ENCODE data around the gene HOATZ. TPM values are rescaled to one million over a fixed set of nuclear protein-coding genes. Genes with fewer than 3 reads are reported as not detected.

HOATZ gene
- total RNA-seq, 1 experiment from 2014 or later: not detected

DNA sequence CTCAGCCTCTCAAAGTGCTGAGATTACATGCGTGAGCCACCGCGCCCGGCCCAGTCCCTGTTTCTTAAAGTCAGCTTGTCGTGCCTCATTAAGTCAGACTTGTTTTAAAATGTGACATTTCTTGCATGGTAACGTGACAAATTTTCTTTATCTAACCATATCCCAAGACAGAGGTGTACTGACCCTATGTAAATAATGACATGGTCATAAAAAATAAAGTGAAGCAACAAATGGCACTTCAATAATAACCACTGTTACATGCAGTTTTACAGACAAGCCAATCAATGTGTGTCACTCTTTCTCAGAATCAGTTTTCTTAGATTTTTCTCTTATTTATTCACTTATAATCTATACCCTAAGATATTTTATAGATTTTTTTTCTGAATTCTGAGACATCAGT is 61.2 kb downstream of the HOATZ start (continued):
- TF ChIP-seq CTCF (IDR thresholded peaks at IDR 0.05 in 2 of 3, conservative IDR thresholded peaks at IDR 0.05 in 1 of 3; ENCODE audit: borderline replicate concordance in 1 of 3, insufficient read depth in 1 of 3, low read depth in 2 of 3, low read length in 2 of 3): no peak
- TF ChIP-seq, protein P1, sequence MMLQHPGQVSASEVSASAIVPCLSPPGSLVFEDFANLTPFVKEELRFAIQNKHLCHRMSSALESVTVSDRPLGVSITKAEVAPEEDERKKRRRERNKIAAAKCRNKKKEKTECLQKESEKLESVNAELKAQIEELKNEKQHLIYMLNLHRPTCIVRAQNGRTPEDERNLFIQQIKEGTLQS (IDR thresholded peaks at IDR 0.05): no peak
- no peak for TF ChIP-seq EZH2 (IDR thresholded peaks at IDR 0.05)
- TF ChIP-seq FOSL1 (IDR thresholded peaks at IDR 0.05; ENCODE audit: low read depth): no peak
- TF ChIP-seq SRF (IDR thresholded peaks at IDR 0.05; ENCODE audit: low read depth): no peak
- TF ChIP-seq, protein P2, sequence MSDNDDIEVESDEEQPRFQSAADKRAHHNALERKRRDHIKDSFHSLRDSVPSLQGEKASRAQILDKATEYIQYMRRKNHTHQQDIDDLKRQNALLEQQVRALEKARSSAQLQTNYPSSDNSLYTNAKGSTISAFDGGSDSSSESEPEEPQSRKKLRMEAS (IDR thresholded peaks at IDR 0.05): no peak
- no peak for TF ChIP-seq EGR1 (IDR thresholded peaks at IDR 0.05; ENCODE audit: low read depth)

DNA sequence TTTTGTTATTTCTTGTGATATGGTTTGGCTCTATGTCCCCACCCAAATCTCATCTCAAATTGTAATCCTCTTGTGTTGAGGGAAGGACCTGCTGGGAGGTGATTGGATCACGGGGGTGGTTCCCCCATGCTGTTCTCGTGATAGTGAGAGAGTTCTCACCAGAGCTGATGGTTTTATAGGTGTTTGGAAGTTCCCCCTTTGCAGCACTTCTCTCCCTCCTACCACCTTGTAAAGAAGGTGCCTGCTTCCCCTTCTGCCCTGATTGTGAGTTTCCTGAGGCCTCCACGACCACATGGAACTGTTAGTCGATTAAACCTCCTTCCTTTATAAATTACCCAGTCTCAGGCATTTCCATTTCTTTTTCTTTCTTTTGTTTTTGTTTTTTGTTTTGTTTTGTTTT is 63.2 kb downstream of the HOATZ start:
- Histone ChIP-seq H3K27me3 (ENCODE audit: insufficient read depth, low read length) (no peaks in the 10 kb centered on the region), H3K4me1 (ENCODE audit: control insufficient read depth in 1 of 2, insufficient read depth in 2 of 2, low read length in 2 of 2) (no peaks in the 10 kb centered on the region), H3K9me2 (ENCODE audit: insufficient read depth) (no peaks in the 10 kb centered on the region), H3K4me3 (replicated peaks in 1 of 2; ENCODE audit: low read depth in 1 of 2, low read length in 2 of 2) (no peak overlapping the region), H3K79me2 (ENCODE audit: insufficient read depth, low read length) (no peaks in the 10 kb centered on the region), H3K4me2 (ENCODE audit: low read length) (no peak overlapping the region), H3K9ac (ENCODE audit: low read length) (no peak overlapping the region), H4K20me1 (ENCODE audit: insufficient read depth) (no peaks in the 10 kb centered on the region), H3K36me3 (ENCODE audit: control insufficient read depth in 1 of 2, insufficient read depth in 2 of 2, low read length in 2 of 2) (no peaks in the 10 kb centered on the region), H2AFZ (ENCODE audit: low read depth, low read length, poor library complexity, severe bottlenecking) (no peak overlapping the region), H3K27ac (ENCODE audit: low read depth, low read length) (no peak overlapping the region), H3K9me3 (ENCODE audit: control insufficient read depth in 1 of 2, insufficient read depth in 1 of 2, low read depth in 1 of 2, low read length in 2 of 2) (no peaks in the 10 kb centered on the region)
- RAD21 ChIA-PET (ENCODE audit: low non-redundant PET in 1 of 2, low total read pairs in 2 of 2, uncharacterized antibody in 2 of 2, unreplicated experiment in 2 of 2): no interaction called here
- CTCF ChIA-PET: no interaction called here
- intact Hi-C loops (cut with micrococcal nuclease): no loop called here
- POLR2A ChIA-PET: no interaction called here
- ATAC-seq: no peak
- no TSS peak for BruUV-seq (replicated peaks)
- DNase-seq (ENCODE audit: low read depth, low spot score): no peak
- TF ChIP-seq ZNF274 (IDR thresholded peaks at IDR 0.05; ENCODE audit: low read depth, low read length): no peak
- TF ChIP-seq, protein P1 (IDR thresholded peaks at IDR 0.05): no peak
- TF ChIP-seq, protein P2 (IDR thresholded peaks at IDR 0.05): no peak
- no peak for TF ChIP-seq EZH2 (IDR thresholded peaks at IDR 0.05)
- TF ChIP-seq SRF (IDR thresholded peaks at IDR 0.05; ENCODE audit: low read depth): no peak
- TF ChIP-seq SIN3A (IDR thresholded peaks at IDR 0.05; ENCODE audit: low read depth): no peak
- no peak for TF ChIP-seq CBX3 (IDR thresholded peaks at IDR 0.05; ENCODE audit: low read depth)
